PC-9 (cell line): Measurements from ENCODE around the gene PARN.

Experiments
- EZH2 ChIP-seq: fragments of 200-600 bp; sonication (generic); IDR thresholded peaks from 2 replicates; pipeline ENCODE4 v1.8.0; 2017; ENCODE audit warnings: antibody characterized with exemption, low read depth
- TF ChIP-seq, protein P1 (sequence below): fragments of 200-600 bp; sonication (generic); conservative IDR thresholded peaks from 2 replicates; pipeline ENCODE4 v1.6.1; 2017; ENCODE audit warnings: mixed run types, antibody characterized with exemption, mild to moderate bottlenecking, moderate library complexity

DNA sequence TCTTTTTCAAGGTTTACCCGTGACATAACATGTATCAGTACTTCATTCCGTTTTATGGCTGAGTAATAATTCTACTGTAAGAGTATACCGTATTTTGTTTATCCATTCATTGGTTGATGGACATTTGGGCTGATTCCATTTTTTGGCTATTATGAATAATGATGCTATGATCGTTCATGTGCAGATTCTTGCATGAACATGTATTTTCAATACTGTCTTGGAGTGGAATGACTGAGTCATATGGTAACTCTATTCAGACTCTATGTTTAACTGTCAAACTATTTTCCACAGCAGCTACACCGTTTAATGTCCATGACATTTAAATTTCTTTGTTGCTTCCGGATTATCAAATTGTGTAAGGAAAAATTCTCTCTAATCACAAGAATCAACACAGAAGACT lies 20.6 kb upstream of the PARN start:
- TF ChIP-seq EZH2: no peak
- TF ChIP-seq, protein P1, sequence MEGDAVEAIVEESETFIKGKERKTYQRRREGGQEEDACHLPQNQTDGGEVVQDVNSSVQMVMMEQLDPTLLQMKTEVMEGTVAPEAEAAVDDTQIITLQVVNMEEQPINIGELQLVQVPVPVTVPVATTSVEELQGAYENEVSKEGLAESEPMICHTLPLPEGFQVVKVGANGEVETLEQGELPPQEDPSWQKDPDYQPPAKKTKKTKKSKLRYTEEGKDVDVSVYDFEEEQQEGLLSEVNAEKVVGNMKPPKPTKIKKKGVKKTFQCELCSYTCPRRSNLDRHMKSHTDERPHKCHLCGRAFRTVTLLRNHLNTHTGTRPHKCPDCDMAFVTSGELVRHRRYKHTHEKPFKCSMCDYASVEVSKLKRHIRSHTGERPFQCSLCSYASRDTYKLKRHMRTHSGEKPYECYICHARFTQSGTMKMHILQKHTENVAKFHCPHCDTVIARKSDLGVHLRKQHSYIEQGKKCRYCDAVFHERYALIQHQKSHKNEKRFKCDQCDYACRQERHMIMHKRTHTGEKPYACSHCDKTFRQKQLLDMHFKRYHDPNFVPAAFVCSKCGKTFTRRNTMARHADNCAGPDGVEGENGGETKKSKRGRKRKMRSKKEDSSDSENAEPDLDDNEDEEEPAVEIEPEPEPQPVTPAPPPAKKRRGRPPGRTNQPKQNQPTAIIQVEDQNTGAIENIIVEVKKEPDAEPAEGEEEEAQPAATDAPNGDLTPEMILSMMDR: no peak
